A673 (cell line): ENCODE data around the gene TSPEAR.

Experiments used
- EZH2 ChIP-seq: fragments of 200-600 bp; sonication (generic); IDR thresholded peaks from 2 replicates; pipeline ENCODE4 v1.6.1; 2017; ENCODE audit warnings: borderline replicate concordance, low read depth, mild to moderate bottlenecking, mixed read lengths, antibody characterized with exemption, low read length; ENCODE audit not compliant: poor library complexity, severe bottlenecking
- TF ChIP-seq, protein P1 (sequence below): fragments of 300-800, 200-600 bp; sonication (generic); conservative IDR thresholded peaks from 2 replicates; pipeline ENCODE4 v1.5.1; 2017; ENCODE audit warnings: low read depth, mild to moderate bottlenecking, antibody characterized with exemption, low read length, moderate library complexity, mixed read lengths

DNA sequence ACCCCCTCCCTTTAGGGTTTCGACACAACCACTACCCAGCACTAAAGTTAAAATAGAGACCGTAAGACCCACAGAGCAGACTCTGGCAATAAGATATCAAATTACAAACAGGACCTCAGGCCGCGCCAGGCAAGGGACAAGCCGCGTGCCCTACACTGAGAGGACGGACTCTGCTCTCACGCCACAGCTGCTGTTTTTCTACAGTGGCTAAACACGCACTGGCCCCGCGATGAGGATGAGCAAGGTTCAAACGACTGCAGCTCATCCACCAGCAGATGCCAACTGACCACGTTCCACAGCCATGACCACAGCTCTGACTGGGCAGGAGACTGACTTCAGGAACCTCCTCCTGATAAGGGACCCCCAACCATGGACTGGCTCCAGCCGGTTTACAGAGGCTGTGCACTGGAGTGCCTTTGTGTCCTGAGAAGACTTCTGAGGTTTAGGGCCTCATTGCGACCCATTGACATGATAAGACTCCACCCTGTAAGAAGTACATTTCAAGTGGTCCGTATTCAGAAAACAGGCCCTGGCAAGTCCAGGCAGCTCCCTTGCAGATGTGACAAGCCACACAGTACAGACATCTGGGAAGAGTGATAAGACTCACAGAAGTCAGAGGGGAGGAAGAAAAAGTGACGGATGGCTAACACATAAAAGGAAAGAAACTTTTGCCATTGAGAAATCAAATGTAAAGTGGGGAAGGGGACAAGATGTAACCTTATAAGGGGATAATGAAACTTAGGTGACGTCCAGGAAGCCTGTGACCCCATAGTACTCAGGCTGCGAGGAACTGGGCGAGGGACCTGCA, 117.6 kb downstream of the TSPEAR start:
- TF ChIP-seq, protein P1, sequence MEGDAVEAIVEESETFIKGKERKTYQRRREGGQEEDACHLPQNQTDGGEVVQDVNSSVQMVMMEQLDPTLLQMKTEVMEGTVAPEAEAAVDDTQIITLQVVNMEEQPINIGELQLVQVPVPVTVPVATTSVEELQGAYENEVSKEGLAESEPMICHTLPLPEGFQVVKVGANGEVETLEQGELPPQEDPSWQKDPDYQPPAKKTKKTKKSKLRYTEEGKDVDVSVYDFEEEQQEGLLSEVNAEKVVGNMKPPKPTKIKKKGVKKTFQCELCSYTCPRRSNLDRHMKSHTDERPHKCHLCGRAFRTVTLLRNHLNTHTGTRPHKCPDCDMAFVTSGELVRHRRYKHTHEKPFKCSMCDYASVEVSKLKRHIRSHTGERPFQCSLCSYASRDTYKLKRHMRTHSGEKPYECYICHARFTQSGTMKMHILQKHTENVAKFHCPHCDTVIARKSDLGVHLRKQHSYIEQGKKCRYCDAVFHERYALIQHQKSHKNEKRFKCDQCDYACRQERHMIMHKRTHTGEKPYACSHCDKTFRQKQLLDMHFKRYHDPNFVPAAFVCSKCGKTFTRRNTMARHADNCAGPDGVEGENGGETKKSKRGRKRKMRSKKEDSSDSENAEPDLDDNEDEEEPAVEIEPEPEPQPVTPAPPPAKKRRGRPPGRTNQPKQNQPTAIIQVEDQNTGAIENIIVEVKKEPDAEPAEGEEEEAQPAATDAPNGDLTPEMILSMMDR = no peak
- no peak for TF ChIP-seq EZH2
